Natural killer cell treated with Interleukin-12 subunit alpha and Interleukin-12 subunit beta and Interleukin-15 and Interleukin-18, amount 100 ng/mL, for 72 hours (primary cell): ENCODE measurements around the gene RNASE11. TPM values are rescaled to one million over a fixed set of nuclear protein-coding genes. Genes with fewer than 3 reads are reported as not detected.
A peak's percentile ranks its signal among the peaks of the same experiment; 100 is the strongest.

Experiments
- ATAC-seq, 2 donors: fragments of 150-1000 bp; cut with Tn5 transposase in 1 of 2; sonication (Bioruptor Pico), chemical (Tn5 transposase) in 1 of 2; 2 replicates each; pipeline ENCODE4 v1.10.0; 2021
- DNase-seq: peaks from one replicate; pipeline ENCODE4 v3.0.0; 2022; ENCODE audit warnings: low spot score
- H3K27ac Mint-ChIP-seq, 2 donors: 1 replicate in 1 of 2; 2 replicates in 1 of 2; pipeline ENCODE4 v1.8.0; 2022; ENCODE audit warnings: mixed read lengths in 2 of 2, mild to moderate bottlenecking in 1 of 2, moderate library complexity in 1 of 2
- H3K27me3 Mint-ChIP-seq, 2 donors: 1 replicate in 1 of 2; 2 replicates in 1 of 2; pipeline ENCODE4 v1.8.0; 2022; ENCODE audit warnings: mixed read lengths in 2 of 2
- H3K36me3 Mint-ChIP-seq: one replicate; pipeline ENCODE4 v1.8.0; 2022; ENCODE audit warnings: mixed read lengths
- H3K4me1 Mint-ChIP-seq, 2 donors: 1 replicate in 1 of 2; 2 replicates in 1 of 2; pipeline ENCODE4 v1.8.0; 2022; ENCODE audit warnings: low read depth in 2 of 2, mixed read lengths in 2 of 2, mild to moderate bottlenecking in 1 of 2
- H3K4me3 Mint-ChIP-seq: one replicate; pipeline ENCODE4 v1.8.0; 2022; ENCODE audit warnings: mixed read lengths
- H3K9me3 Mint-ChIP-seq: 2 replicates; pipeline ENCODE4 v1.8.0; 2022; ENCODE audit warnings: mixed read lengths
- total RNA-seq, 2 donors: library from RNA; stranded (reverse); gene quantifications; one replicate each; pipeline ENCODE4 v1.2.3, GENCODE V29; 2022

The RNASE11 gene
- not detected for total RNA-seq

DNA sequence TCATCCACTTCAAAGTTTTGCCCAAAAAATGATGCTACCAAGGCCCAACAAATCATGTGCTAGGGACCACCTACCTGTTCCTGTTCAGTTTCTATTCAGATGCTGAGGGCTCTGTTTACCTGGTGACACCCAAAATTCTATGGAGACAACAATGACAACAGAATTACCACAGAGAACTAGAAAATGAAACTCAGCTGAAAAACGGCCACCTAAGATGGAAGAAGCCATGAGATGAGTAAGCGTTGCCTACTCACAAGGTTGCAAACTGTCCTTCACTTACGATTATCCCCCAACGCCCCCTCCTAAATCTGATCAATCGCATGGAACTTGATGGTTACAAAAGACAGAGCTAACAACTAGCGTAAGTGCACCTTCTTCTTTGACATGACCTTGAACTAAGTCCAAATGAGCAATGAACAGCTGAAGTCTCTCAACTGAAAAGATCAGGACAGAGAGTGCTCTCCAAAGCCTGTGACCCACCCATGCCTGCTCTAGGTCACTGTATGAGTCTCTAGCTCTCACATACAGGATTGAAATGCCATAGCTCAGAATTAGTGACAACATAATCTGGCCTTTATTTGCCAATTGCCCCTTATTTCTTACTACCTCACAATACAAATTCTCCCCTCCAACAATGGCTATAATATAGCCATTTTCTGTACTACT lies at the start of gene RNASE11:
Gene RNASE11 (minus strand): TSS at position 513 of the 666 bp plus-strand sequence.
- H3K4me1 Mint-ChIP-seq: no peaks in the 10 kb centered on the region
- ATAC-seq: peak in 1 of 2 donors; percentile 51
- no peak within 1 kb of the TSS for H3K27ac Mint-ChIP-seq
- peaks cover 26 to 46% of the 10 kb centered on the region in 2 donors for H3K27me3 Mint-ChIP-seq
- no peak for DNase-seq
- H3K36me3 Mint-ChIP-seq: no peaks in the 10 kb centered on the region
- no peak within 1 kb of the TSS for H3K4me3 Mint-ChIP-seq
- H3K9me3 Mint-ChIP-seq: no peaks in the 10 kb centered on the region

DNA sequence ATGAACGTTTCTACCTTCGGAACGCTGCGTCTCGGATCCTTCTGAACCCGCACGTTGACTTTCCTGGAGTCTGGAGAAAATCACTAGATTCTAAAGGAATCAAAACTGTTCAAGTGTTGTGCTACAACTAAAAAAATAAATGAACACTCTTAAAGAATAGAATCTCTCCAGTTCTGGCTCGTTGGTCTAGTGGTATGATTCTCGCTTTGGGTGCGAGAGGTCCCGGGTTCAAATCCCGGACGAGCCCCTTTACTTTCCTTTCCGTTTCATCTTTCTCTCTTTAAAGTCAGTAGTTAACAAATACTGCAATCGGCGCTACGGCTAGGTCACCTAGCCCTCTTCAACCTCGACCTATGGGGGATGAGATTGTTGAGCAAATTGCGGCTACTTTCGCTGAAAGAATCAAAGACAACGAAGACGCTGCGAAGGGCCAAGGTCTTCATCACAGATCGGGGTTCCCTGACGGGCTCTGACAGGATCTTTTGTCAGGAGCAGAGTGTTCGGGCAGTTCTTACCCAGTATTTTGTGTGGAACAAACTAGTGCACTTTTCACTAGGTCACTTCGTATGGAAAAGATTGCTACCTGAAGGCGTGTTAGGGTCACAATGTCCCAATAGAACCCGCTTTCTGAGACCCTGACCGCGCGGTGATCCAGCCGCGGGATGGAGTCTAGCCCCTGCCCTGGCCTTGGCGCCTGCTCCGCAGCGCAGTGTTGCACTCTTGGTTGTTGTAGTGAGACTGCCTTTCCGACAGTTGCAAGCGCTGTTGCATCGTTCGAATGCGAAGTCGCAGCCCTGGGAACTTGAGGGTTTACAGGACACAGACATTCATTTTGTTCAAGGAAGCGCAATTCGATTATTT lies 45.3 kb upstream of the RNASE11 start:
- Mint-ChIP-seq H3K9me3 (no peaks in the 10 kb centered on the region), H3K27me3 (peaks cover 30 to 36% of the 10 kb centered on the region in 2 donors), H3K4me1 (peaks cover 31 to 34% of the 10 kb centered on the region in 2 donors), H3K4me3 (peak overlapping the region; percentile 84), H3K36me3 (no peaks in the 10 kb centered on the region), H3K27ac (peak overlapping the region; percentile 78 to 92)
- DNase-seq: peak; percentile 67
- peak; percentile 89 for ATAC-seq

DNA sequence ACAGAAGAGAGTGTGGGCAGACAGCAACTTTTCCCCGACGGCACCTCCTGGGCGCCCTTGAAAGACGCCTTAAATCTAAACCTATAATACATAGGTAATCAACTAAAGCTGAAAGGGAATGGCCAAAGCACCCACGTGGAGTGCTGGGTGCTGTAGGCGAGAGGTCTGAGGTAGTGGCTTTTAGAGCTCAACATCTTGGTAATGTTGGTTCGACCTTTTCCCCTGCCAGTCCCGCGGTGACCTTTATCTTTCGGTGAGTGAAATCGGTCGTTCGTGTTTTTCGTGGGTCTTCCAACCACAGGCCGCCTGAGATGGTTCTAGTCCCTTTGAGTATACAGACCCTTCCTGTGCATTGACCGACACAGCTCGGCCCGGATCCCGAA lies 44.6 kb upstream of the RNASE11 start:
- peak overlapping the region; percentile 78 to 92 for H3K27ac Mint-ChIP-seq
- no peaks in the 10 kb centered on the region for H3K36me3 Mint-ChIP-seq
- peak; percentile 21 to 41 for ATAC-seq
- no peaks in the 10 kb centered on the region for H3K9me3 Mint-ChIP-seq
- peaks cover 31 to 38% of the 10 kb centered on the region in 2 donors for H3K4me1 Mint-ChIP-seq
- DNase-seq: no peak
- H3K4me3 Mint-ChIP-seq: peak overlapping the region; percentile 84
- H3K27me3 Mint-ChIP-seq: peaks cover 36 to 42% of the 10 kb centered on the region in 2 donors

GRCh38 chr14:20631880-20632389 lies 44.1 kb upstream of the RNASE11 start:
- Mint-ChIP-seq H3K36me3 (no peaks in the 10 kb centered on the region), H3K27me3 (peaks cover 42 to 46% of the 10 kb centered on the region in 2 donors), H3K27ac (no peak overlapping the region), H3K4me3 (peak overlapping the region; percentile 84), H3K4me1 (peaks cover 33 to 38% of the 10 kb centered on the region in 2 donors), H3K9me3 (no peaks in the 10 kb centered on the region)
- no peak for DNase-seq
- no peak for ATAC-seq

DNA sequence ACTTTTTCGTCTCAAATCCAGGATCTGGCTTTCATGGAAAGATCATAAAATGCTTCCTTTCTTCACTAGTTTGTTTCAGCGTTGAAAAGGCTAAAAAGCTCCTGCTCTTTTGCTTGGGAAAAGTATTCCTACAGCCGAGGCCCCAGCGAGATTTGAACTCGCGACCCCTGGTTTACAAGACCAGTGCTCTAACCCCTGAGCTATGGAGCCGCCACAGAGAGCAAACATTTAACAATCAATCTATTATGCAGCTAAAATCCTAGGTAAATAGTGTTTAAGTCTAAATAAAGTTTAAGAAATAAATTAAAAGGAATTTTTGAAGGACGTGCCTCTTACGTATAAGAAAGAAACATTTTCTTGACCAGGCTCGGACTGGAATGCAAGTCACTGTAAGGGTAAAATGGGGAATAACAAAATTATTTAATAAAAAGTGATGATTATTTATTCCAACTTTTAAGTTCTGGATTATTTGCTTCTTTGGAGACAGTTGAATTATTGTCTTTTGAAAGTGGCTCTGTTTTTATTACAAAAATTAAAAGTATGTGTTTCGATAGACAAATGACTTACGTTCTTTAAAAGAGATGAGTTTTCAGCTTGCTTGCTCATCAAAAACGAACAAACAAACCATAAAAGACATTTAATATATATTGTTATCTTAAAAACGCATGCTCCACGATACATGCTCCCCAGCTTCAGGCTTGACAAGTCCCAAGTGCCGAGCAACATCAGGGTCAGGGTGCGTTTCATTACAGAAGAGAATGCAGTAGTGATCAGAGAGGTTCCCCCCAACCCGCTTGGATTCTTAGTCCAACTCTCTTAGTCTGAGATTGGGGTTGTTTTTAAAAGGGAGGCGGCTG lies 43.5 kb upstream of the RNASE11 start:
- no peak for DNase-seq
- ATAC-seq: peak; percentile 30 to 53
- peaks cover 41 to 49% of the 10 kb centered on the region in 2 donors for H3K27me3 Mint-ChIP-seq

DNA sequence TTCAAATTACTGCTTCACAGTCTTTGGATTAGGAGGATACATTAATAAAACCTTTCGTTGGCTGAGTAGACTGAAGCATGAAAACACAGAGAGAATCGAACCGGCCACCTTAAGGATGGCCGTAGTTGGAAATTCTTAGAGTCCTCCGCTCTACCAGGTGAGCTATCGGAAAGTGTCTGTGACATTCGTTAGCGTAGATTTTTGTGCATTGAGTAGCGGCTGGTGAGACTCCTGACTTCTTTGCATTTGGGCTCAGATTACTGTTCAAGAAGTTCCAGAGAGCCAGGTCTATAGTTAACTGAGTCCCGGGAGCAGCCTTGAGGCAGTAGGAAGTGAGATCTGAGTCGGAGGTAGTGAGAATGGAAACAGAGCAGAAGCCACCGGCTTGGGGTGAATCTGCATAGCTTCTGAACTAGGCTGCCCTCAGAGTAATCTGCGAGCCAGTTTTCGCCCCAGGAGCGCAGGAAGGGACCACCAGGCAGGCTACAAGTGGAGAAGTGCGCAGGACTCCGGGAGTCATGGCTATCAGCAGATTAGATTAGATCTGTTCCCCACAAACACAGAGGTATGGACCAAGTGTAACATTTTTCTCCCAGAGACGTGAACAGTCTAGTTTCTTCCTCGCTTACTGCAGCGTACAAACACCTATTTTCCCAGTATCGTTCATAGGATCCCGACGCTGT lies 42.7 kb upstream of the RNASE11 start:
- Mint-ChIP-seq H3K36me3 (no peaks in the 10 kb centered on the region), H3K9me3 (no peaks in the 10 kb centered on the region), H3K4me3 (peak overlapping the region; percentile 80), H3K27me3 (peaks cover 36 to 42% of the 10 kb centered on the region in 2 donors), H3K27ac (peak overlapping the region; percentile 67 to 77), H3K4me1 (peaks cover 36 to 43% of the 10 kb centered on the region in 2 donors)
- ATAC-seq: peak; percentile 25 to 39
- no peak for DNase-seq

More for the DNA sequence above, 43.5 kb upstream of the RNASE11 start:
- Mint-ChIP-seq H3K4me1 (peaks cover 33 to 38% of the 10 kb centered on the region in 2 donors), H3K36me3 (no peaks in the 10 kb centered on the region), H3K9me3 (no peaks in the 10 kb centered on the region), H3K4me3 (peak overlapping the region; percentile 84), H3K27ac (peak overlapping the region; percentile 67 to 77)

- H3K27ac Mint-ChIP-seq: no peak overlapping the region
- H3K27me3 Mint-ChIP-seq: peaks cover 37 to 38% of the 10 kb centered on the region in 2 donors
- peaks cover 51 to 55% of the 10 kb centered on the region in 2 donors for H3K4me1 Mint-ChIP-seq
- H3K4me3 Mint-ChIP-seq: peak overlapping the region; percentile 3
- no peak for DNase-seq
- H3K36me3 Mint-ChIP-seq: no peaks in the 10 kb centered on the region
- ATAC-seq: no peak
- H3K9me3 Mint-ChIP-seq: no peaks in the 10 kb centered on the region
Observed at GRCh38 chr14:20628063-20628854, 40.5 kb upstream of the RNASE11 start.

DNA sequence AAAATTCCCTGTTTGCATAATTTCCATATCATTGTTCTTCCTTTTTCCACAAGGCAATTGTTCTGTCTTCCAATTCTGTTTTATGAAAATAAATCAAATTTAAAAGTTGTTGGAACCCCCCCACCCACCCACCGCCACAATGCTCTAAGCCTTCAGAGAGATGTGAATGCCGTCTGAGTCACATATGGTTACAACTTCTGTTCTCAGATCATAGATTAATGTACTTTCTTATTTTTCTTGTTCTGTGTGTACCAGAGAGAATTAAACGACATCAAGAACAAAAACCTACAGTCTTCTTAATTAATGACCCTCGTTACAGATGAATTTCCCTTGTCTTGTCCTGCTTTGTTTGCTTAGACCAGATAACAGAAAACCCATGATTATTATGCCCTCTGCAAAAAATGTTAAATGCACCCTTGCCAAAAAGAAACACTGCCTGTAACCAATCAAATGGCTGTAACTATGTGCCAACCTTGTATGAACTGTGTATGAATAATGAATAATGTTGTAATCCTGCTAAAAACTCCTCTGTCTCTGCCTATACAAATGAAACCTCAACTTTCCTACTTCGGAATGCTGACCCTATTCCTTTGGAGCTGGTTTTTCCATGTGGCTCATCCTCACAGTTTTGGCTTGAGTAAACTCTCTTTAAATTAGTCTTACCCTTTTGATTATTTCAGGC lies 39.7 kb upstream of the RNASE11 start:
- DNase-seq: no peak
- Mint-ChIP-seq H3K4me3 (no peak overlapping the region), H3K36me3 (no peaks in the 10 kb centered on the region), H3K4me1 (peaks cover 50 to 55% of the 10 kb centered on the region in 2 donors), H3K27me3 (peaks cover 37 to 44% of the 10 kb centered on the region in 2 donors), H3K9me3 (no peaks in the 10 kb centered on the region), H3K27ac (no peak overlapping the region)
- ATAC-seq: no peak

GRCh38 chr14:20626274-20626673 lies 38.5 kb upstream of the RNASE11 start:
- ATAC-seq: no peak
- peaks cover 37 to 53% of the 10 kb centered on the region in 2 donors for H3K27me3 Mint-ChIP-seq
- no peak for DNase-seq
- H3K4me3 Mint-ChIP-seq: no peak overlapping the region
- no peaks in the 10 kb centered on the region for H3K36me3 Mint-ChIP-seq
- no peaks in the 10 kb centered on the region for H3K9me3 Mint-ChIP-seq
- no peak overlapping the region for H3K27ac Mint-ChIP-seq
- peaks cover 48 to 56% of the 10 kb centered on the region in 2 donors for H3K4me1 Mint-ChIP-seq

DNA sequence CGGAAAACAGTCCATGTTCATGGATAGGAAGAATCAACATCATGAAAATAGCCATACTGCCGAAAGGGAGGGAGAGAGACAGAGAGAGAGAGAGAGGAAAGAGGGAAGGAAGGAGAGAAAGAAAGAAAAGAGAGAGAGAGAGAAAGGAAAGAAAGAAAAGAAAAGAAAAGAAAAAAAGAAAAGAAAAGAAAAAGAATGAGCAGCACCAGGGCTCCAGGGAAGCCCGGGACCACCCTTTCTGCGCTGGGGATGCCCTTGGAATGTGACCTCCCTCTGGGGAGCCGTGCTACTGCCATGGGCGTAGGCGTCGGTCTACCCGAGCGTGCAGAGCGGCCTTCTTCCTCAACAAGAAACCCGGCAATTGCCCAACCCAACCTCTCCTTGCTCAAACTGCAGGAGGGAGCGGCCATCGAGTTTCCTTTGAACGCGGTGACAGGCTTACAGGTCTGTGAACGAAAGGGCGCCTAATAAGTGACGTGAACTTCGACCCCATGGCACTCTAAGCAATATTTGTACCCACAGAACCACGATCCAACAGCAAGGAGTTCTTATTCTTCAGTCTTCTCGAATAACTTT lies 36.8 kb upstream of the RNASE11 start:
- ATAC-seq: peak; percentile 74 to 78
- H3K27me3 Mint-ChIP-seq: peaks cover 26 to 48% of the 10 kb centered on the region in 2 donors
- H3K36me3 Mint-ChIP-seq: no peaks in the 10 kb centered on the region
- peak overlapping the region; percentile 77 for H3K4me3 Mint-ChIP-seq
- H3K9me3 Mint-ChIP-seq: no peaks in the 10 kb centered on the region
- H3K4me1 Mint-ChIP-seq: peaks cover 39 to 45% of the 10 kb centered on the region in 2 donors
- DNase-seq: no peak
- peak overlapping the region; percentile 87 to 88 for H3K27ac Mint-ChIP-seq

- H3K27ac Mint-ChIP-seq: peak overlapping the region in 1 of 2 donors; percentile 88
- peaks cover 24 to 48% of the 10 kb centered on the region in 2 donors for H3K27me3 Mint-ChIP-seq
- no peak for DNase-seq
Observed at GRCh38 chr14:20623798-20624197, 36.0 kb upstream of the RNASE11 start.

More at GRCh38 chr14:20623798-20624197, 36.0 kb upstream of the RNASE11 start:
- Mint-ChIP-seq H3K9me3 (no peaks in the 10 kb centered on the region), H3K4me1 (peaks cover 39 to 46% of the 10 kb centered on the region in 2 donors), H3K36me3 (no peaks in the 10 kb centered on the region), H3K4me3 (peak overlapping the region; percentile 77)
- no peak for ATAC-seq
